Panc1 (cell line): Measurements from ENCODE around the gene RAB14.

Experiments used
- CTCF ChIP-seq: fragments of 450-650 bp; IDR thresholded peaks from 2 replicates; pipeline ENCODE4 v1.5.1; 2017; ENCODE audit warnings: mild to moderate bottlenecking
- POLR2AphosphoS5 ChIP-seq: IDR thresholded peaks from 2 replicates; pipeline ENCODE4 v1.6.1; 2012; ENCODE audit warnings: mild to moderate bottlenecking, low read depth, low read length, moderate library complexity
- REST ChIP-seq, 2 experiments: IDR thresholded peaks; 2 replicates each; pipeline ENCODE4 v1.6.1; 2011 to 2012; ENCODE audit warnings: low read depth in 2 of 2, control low read depth in 1 of 2, low read length in 1 of 2, mild to moderate bottlenecking in 1 of 2, moderate library complexity in 1 of 2; ENCODE audit not compliant: insufficient read depth in 1 of 2
- SIN3A ChIP-seq: IDR thresholded peaks from 2 replicates; pipeline ENCODE4 v1.6.1; 2012; ENCODE audit warnings: low read depth, mild to moderate bottlenecking, low read length, moderate library complexity, borderline replicate concordance; ENCODE audit not compliant: insufficient read depth

GRCh38 chr9:121194730-121195129, 6.9 kb downstream of the RAB14 start:
- no peak for TF ChIP-seq CTCF
- no peak for TF ChIP-seq REST (IDR thresholded peaks at IDR 0.05; ENCODE audit: insufficient read depth in 1 of 2, low read depth in 2 of 2, low read length in 1 of 2)
- no peak for TF ChIP-seq POLR2AphosphoS5
- no peak for TF ChIP-seq SIN3A
